ENCODE measurements around the gene CTBP2.
A peak's percentile ranks its signal among the peaks of the same experiment; 100 is the strongest.

- TF ChIP-seq, protein P1, sequence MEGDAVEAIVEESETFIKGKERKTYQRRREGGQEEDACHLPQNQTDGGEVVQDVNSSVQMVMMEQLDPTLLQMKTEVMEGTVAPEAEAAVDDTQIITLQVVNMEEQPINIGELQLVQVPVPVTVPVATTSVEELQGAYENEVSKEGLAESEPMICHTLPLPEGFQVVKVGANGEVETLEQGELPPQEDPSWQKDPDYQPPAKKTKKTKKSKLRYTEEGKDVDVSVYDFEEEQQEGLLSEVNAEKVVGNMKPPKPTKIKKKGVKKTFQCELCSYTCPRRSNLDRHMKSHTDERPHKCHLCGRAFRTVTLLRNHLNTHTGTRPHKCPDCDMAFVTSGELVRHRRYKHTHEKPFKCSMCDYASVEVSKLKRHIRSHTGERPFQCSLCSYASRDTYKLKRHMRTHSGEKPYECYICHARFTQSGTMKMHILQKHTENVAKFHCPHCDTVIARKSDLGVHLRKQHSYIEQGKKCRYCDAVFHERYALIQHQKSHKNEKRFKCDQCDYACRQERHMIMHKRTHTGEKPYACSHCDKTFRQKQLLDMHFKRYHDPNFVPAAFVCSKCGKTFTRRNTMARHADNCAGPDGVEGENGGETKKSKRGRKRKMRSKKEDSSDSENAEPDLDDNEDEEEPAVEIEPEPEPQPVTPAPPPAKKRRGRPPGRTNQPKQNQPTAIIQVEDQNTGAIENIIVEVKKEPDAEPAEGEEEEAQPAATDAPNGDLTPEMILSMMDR (IDR thresholded peaks at IDR 0.05 in 8 of 11, conservative IDR thresholded peaks at IDR 0.05 in 3 of 11): peak in 1 of 11 experiments; percentile 23
- peak in 2 of 3 donors; percentile 46 to 59 for TF ChIP-seq POLR2AphosphoS5 (IDR thresholded peaks at IDR 0.05)
These were observed 121.7 kb downstream of the CTBP2 start for GRCh38 chr10:125038637-125039036.

Measured in spleen (tissue), 7 donors.